AG04449 (cell line): ENCODE data around the gene FBP1.

Experiments
- CTCF ChIA-PET: fragments of 350-600 bp; formaldehyde crosslinking; extraction: SDS; loops from one replicate; lab custom pipeline; 2021; ENCODE audit warnings: antibody characterized with exemption; lab: Yijun Ruan, JAX
- POLR2A ChIA-PET: fragments of 400-600, 350-600 bp; formaldehyde crosslinking; extraction: SDS; loops from one replicate; lab custom pipeline; 2020; ENCODE audit warnings: antibody characterized with exemption, inconsistent platforms; lab: Yijun Ruan, JAX
- DNase-seq: peaks from one replicate; pipeline ENCODE4 v3.0.0-alpha.2; 2010; ENCODE audit warnings: low read depth, low spot score
- H3K4me3 ChIP-seq: 2 replicates; pipeline ENCODE4 v1.5.1; 2011; ENCODE audit warnings: low read depth, mild to moderate bottlenecking, control low read depth, low read length
- CTCF ChIP-seq: IDR thresholded peaks from one replicate; pipeline ENCODE4 v1.5.1; 2011; ENCODE audit warnings: mild to moderate bottlenecking, moderate library complexity, low read length, control low read depth, inconsistent platforms; ENCODE audit not compliant: insufficient read depth; ENCODE audit errors: missing control alignments

The FBP1 gene

GRCh38 chr9:94639061-94639998, at the start of gene FBP1:
FBP1 (minus strand) TSS chr9:94639518; CDS start chr9:94639310, 208 bp downstream.
- peak within 1 kb of the TSS; percentile 39 for H3K4me3 ChIP-seq
- POLR2A ChIA-PET: interaction anchor here (1.1 kb wide), 1 partner anchor 10 kb away, joined by 3 read pairs; no protein-coding TSS in a partner anchor
- no peak for DNase-seq
- TF ChIP-seq CTCF: no peak
- CTCF ChIA-PET: interaction anchor here (1.0 to 1.3 kb wide), 2 partner anchors 9 to 36 kb away, joined by 3 to 5 read pairs; no protein-coding TSS in a partner anchor

GRCh38 chr9:94687451-94687850, 48.1 kb upstream of the FBP1 start:
- no peak for TF ChIP-seq CTCF
- POLR2A ChIA-PET: no interaction called here

GRCh38 chr9:94685359-94685758, 46.0 kb upstream of the FBP1 start:
- ChIA-PET POLR2A (no interaction called here), CTCF (interaction anchor here (0.9 to 6.0 kb wide), 2 partner anchors 214 to 445 kb away, joined by 3 to 302 read pairs; no protein-coding TSS in a partner anchor)
- no peak overlapping the region for H3K4me3 ChIP-seq
- no peak for DNase-seq
- TF ChIP-seq CTCF: no peak

More at GRCh38 chr9:94687451-94687850, 48.1 kb upstream of the FBP1 start:
- DNase-seq: no peak
- CTCF ChIA-PET: no interaction called here
- no peak overlapping the region for H3K4me3 ChIP-seq

- ChIA-PET POLR2A (interaction anchor here (0.6 to 1.0 kb wide), 4 partner anchors 16 to 447 kb away, joined by 3 to 5 read pairs (median 4); no protein-coding TSS in a partner anchor), CTCF (interaction anchor here (0.6 to 6.0 kb wide), 94 partner anchors 9 to 1537 kb away, joined by 3 to 302 read pairs (median 5); partner anchors contain the start of gene AOPEP)
- no peak overlapping the region for H3K4me3 ChIP-seq
- TF ChIP-seq CTCF: peak; percentile 71
- no peak for DNase-seq
Observed at GRCh38 chr9:94681508-94681907, 42.2 kb upstream of the FBP1 start.

GRCh38 chr9:94680621-94681020, 41.3 kb upstream of the FBP1 start:
- no peak for DNase-seq
- TF ChIP-seq CTCF: no peak
- ChIA-PET POLR2A (interaction anchor here (0.5 to 0.9 kb wide), 3 partner anchors 102 to 447 kb away, joined by 3 to 5 read pairs (median 3); no protein-coding TSS in a partner anchor), CTCF (interaction anchor here (0.6 to 6.0 kb wide), 71 partner anchors 9 to 1538 kb away, joined by 3 to 302 read pairs (median 5); no protein-coding TSS in a partner anchor)
- H3K4me3 ChIP-seq: no peak overlapping the region
